ENCODE results near the gene GAK. TPM values are rescaled to one million over a fixed set of nuclear protein-coding genes. Genes with fewer than 3 reads are reported as not detected.

Gene GAK
- polyA plus RNA-seq, 1 experiment, result 17.0 TPM

DNA sequence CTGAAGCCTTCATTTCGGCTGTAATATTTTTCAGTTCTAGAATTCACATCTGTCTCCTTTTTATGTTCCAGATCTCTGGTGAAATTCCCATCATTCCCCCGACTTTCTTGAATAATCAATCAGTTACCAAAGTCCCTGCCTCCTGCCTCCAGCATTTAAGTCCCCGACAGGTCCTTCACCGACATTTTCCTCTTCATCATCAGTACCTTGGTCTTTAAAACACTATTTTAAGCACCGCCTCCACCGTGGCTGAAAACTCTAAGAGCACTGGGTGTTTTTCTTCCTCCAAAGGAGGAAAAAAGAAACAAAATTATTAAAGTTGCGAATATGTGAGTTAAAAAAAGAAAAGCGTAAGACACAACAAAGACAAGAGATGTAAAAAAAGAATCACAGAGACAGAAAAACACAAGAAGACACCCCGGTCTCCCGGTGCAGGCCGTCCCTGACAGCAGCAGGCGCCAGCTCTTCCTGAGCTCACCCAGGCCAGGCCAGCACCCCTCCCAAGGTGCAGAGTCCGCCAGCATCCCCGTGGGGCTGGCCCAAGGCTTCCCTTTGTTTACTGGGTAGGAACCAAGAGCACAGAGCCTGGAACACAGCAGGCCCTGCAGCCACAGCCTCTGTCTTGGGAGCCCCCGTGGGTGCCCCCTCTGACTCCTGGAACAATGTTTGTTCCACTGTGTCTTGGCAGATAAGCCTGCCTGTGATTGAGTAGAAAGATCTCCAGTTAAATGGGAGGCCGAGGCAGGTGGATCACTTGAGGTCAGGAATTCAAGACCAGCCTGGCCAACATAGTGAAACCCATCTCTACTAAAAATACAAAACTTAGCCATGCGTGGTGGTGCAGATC, 56.9 kb downstream of the GAK start:
- CTCF ChIA-PET, result no interaction called here
- no peak for DNase-seq (ENCODE audit: low read depth, low spot score)
- Histone ChIP-seq H3K27ac (ENCODE audit: low read depth, low read length) (no peak overlapping the region), H3K9me3 (ENCODE audit: control insufficient read depth, insufficient read depth, low read length) (peaks cover 10% of the 10 kb centered on the region; the same call in 1 of the 2 replicates), H3K4me3 (ENCODE audit: low read depth, low read length) (no peak overlapping the region), H3K27me3 (ENCODE audit: control insufficient read depth, insufficient read depth, low read length) (no peaks in the 10 kb centered on the region)
- POLR2A ChIA-PET, result no interaction called here
- TF ChIP-seq, protein P1, sequence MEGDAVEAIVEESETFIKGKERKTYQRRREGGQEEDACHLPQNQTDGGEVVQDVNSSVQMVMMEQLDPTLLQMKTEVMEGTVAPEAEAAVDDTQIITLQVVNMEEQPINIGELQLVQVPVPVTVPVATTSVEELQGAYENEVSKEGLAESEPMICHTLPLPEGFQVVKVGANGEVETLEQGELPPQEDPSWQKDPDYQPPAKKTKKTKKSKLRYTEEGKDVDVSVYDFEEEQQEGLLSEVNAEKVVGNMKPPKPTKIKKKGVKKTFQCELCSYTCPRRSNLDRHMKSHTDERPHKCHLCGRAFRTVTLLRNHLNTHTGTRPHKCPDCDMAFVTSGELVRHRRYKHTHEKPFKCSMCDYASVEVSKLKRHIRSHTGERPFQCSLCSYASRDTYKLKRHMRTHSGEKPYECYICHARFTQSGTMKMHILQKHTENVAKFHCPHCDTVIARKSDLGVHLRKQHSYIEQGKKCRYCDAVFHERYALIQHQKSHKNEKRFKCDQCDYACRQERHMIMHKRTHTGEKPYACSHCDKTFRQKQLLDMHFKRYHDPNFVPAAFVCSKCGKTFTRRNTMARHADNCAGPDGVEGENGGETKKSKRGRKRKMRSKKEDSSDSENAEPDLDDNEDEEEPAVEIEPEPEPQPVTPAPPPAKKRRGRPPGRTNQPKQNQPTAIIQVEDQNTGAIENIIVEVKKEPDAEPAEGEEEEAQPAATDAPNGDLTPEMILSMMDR (IDR thresholded peaks at IDR 0.05; ENCODE audit: low read depth, low read length), result no peak

DNA sequence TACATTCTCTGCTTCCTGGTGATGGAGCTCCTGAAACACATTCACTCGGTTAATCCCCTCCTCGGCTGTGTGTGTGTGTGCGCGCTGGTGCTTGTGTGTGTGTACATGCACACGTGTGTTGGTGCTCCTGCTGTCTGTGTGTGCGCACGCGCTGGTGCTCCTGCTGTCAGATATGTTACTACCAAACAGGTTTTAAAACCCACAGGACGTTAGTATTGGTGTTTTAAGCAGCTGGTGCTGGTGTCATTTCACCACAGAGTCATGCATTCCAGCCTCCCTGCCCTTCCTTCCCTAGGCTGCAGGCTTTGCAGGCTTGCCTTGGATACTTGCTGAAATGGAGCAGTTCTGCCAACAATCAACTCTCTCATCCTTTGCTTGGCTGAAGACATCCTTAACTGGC, 58.1 kb downstream of the GAK start:
- TF ChIP-seq, protein P1 (IDR thresholded peaks at IDR 0.05; ENCODE audit: low read depth, low read length), result no peak
- Histone ChIP-seq H3K27ac (ENCODE audit: low read depth, low read length) (no peak overlapping the region), H3K9me3 (ENCODE audit: control insufficient read depth, insufficient read depth, low read length) (peaks cover 14% of the 10 kb centered on the region; the same call in 1 of the 2 replicates), H3K4me3 (ENCODE audit: low read depth, low read length) (no peak overlapping the region), H3K27me3 (ENCODE audit: control insufficient read depth, insufficient read depth, low read length) (no peaks in the 10 kb centered on the region)
- ChIA-PET POLR2A (interaction anchor here (0.5 kb wide), 1 partner anchor 11 kb away, joined by 4 read pairs; no protein-coding TSS in a partner anchor), CTCF (no interaction called here)
- no peak for DNase-seq (ENCODE audit: low read depth, low spot score)

DNA sequence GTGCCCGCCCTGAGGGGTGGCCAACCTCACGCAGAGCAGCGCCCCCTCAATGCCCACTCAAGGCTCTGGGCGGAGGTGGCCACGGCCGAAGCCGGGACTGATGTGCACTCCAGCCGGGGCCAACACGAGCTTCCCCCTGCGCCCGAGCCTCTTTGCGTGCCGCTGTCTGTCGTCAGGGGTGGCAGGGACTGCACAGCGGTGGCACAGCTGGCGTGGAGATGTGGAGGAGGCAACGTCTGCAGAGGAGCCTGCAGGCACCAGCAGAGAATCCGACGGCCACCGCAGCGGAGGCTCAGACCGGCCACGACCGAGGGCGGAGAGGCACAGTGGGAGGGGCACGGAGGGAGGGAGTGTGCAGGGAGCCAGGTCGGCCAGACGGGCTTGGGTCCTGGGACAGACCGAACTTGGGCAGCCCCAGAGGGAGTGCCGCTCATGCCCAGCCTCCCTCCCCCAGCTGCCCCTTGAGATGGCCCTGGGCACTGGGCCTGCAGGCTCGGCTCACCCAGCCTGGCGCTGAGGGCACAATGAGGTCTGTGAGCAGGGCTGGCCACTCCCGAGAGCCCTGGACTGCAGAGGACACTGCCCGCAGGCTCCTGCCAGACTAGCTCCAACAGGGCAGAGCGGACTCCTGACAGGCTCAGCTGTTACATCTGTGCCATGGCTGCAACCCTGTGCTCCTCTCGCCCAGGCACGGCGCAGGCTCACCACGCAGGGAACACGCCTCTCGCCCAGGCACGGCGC, 59.7 kb downstream of the GAK start:
- peaks cover 14% of the 10 kb centered on the region; the same call in 1 of the 2 replicates for H3K9me3 ChIP-seq (ENCODE audit: control insufficient read depth, insufficient read depth, low read length)
- H3K27me3 ChIP-seq (ENCODE audit: control insufficient read depth, insufficient read depth, low read length), result no peaks in the 10 kb centered on the region
- no peak for DNase-seq (ENCODE audit: low read depth, low spot score)
- no peak overlapping the region for H3K4me3 ChIP-seq (ENCODE audit: low read depth, low read length)
- TF ChIP-seq, protein P1 (IDR thresholded peaks at IDR 0.05; ENCODE audit: low read depth, low read length), result no peak
- H3K27ac ChIP-seq (ENCODE audit: low read depth, low read length), result no peak overlapping the region
- ChIA-PET POLR2A (no interaction called here), CTCF (no interaction called here)

DNA sequence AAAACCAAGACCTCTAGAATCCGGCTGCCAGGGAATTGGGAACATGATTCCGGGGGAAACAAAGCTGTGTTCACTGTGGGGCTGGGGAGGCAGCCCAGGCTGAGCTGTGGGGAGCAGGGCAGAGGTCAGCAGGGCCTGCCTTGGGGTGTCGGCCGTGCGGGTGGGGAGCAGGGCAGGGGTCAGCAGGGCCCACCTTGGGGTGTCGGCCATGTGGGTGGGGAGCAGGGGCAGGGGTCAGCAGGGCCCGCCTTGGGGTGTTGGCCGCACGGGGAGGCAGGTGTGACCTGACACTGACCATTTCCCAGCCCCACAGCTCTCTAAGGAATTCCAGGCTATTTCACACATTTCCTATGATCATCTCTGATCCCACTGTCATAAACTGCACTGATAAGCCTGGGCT, 60.6 kb downstream of the GAK start:
- DNase-seq (ENCODE audit: low read depth, low spot score), result no peak
- Histone ChIP-seq H3K4me3 (ENCODE audit: low read depth, low read length) (no peak overlapping the region), H3K9me3 (ENCODE audit: control insufficient read depth, insufficient read depth, low read length) (peaks cover 14% of the 10 kb centered on the region; the same call in 1 of the 2 replicates), H3K27ac (ENCODE audit: low read depth, low read length) (no peak overlapping the region), H3K27me3 (ENCODE audit: control insufficient read depth, insufficient read depth, low read length) (no peaks in the 10 kb centered on the region)
- TF ChIP-seq, protein P1 (IDR thresholded peaks at IDR 0.05; ENCODE audit: low read depth, low read length), result no peak
- ChIA-PET CTCF (no interaction called here), POLR2A (no interaction called here)

DNA sequence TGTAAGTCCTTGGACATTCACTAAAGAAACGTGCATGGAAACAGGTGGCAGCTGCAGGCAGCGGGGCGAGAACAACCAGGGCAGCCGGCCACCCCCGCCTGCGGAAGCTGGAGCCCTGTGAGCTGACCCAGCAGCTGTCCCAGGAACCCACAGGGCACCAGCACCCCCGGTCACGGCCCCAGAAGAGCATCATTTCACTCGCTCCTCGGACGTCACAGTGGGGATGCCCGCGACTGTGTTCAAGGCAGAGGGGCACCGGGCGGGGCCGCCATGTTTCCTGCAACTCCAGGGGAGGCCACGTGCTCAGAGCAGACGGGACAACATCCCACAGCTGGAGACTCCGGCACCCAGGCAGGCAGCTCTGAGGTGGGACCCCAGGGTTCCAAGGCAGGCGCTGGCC, 61.2 kb downstream of the GAK start:
- POLR2A ChIA-PET, result no interaction called here
- H3K4me3 ChIP-seq (ENCODE audit: low read depth, low read length), result no peak overlapping the region
- DNase-seq (ENCODE audit: low read depth, low spot score), result no peak
- TF ChIP-seq, protein P1 (IDR thresholded peaks at IDR 0.05; ENCODE audit: low read depth, low read length), result no peak
- no peaks in the 10 kb centered on the region for H3K27me3 ChIP-seq (ENCODE audit: control insufficient read depth, insufficient read depth, low read length)
- H3K9me3 ChIP-seq (ENCODE audit: control insufficient read depth, insufficient read depth, low read length), result peaks cover 14% of the 10 kb centered on the region; the same call in 1 of the 2 replicates
- CTCF ChIA-PET, result no interaction called here
- no peak overlapping the region for H3K27ac ChIP-seq (ENCODE audit: low read depth, low read length)
